ENCODE measurements around the gene ZNF689.
A peak's percentile ranks its signal among the peaks of the same experiment; 100 is the strongest.
"Not testable (repeated sequence)": the region's sequence is repeated elsewhere in the genome, so short reads cannot be mapped to it uniquely, and the experiment has no call there.

Gene ZNF689

GRCh38 chr16:30637139-30637538, 26.9 kb upstream of the ZNF689 start:
- DNase-seq (ENCODE audit: low read depth in 1 of 2, low spot score in 1 of 2): not testable (repeated sequence)

- no peak for DNase-seq (ENCODE audit: low read depth in 1 of 2, low spot score in 1 of 2)
Observed at GRCh38 chr16:30636599-30636998, 26.4 kb upstream of the ZNF689 start.

GRCh38 chr16:30633526-30633925, 23.3 kb upstream of the ZNF689 start:
- no peak for DNase-seq (ENCODE audit: low read depth in 1 of 2, low spot score in 1 of 2)

- not testable (repeated sequence) for DNase-seq (ENCODE audit: low read depth in 1 of 2, low spot score in 1 of 2)
Observed at GRCh38 chr16:30632454-30632853, 22.3 kb upstream of the ZNF689 start.

- peak; percentile 80 to 90 for DNase-seq (ENCODE audit: low read depth in 1 of 2, low spot score in 1 of 2)
Observed at GRCh38 chr16:30628628-30629540, 18.7 kb upstream of the ZNF689 start.

GRCh38 chr16:30626236-30626635, 16.0 kb upstream of the ZNF689 start:
- DNase-seq (ENCODE audit: low read depth in 1 of 2, low spot score in 1 of 2): no peak

GRCh38 chr16:30623536-30624283, 13.5 kb upstream of the ZNF689 start:
- DNase-seq (ENCODE audit: low read depth in 1 of 2, low spot score in 1 of 2): no peak

- DNase-seq (ENCODE audit: low read depth in 1 of 2, low spot score in 1 of 2): no peak
Observed at GRCh38 chr16:30622455-30623032, 12.4 kb upstream of the ZNF689 start.

- DNase-seq (ENCODE audit: low read depth in 1 of 2, low spot score in 1 of 2): no peak
Observed at GRCh38 chr16:30621765-30622164, 11.6 kb upstream of the ZNF689 start.

GRCh38 chr16:30620169-30620568, 10.0 kb upstream of the ZNF689 start:
- DNase-seq (ENCODE audit: low read depth in 1 of 2, low spot score in 1 of 2): no peak

GRCh38 chr16:30619638-30620037, 9.4 kb upstream of the ZNF689 start:
- no peak for DNase-seq (ENCODE audit: low read depth in 1 of 2, low spot score in 1 of 2)

GRCh38 chr16:30619202-30619601, 9.0 kb upstream of the ZNF689 start:
- DNase-seq (ENCODE audit: low read depth in 1 of 2, low spot score in 1 of 2): no peak

- DNase-seq (ENCODE audit: low read depth in 1 of 2, low spot score in 1 of 2): peak; percentile 27 to 39
Observed at GRCh38 chr16:30615358-30616091, 5.3 kb upstream of the ZNF689 start.

GRCh38 chr16:30609002-30609925, 925 bp downstream of the ZNF689 start:
- DNase-seq (ENCODE audit: low read depth in 1 of 2, low spot score in 1 of 2): peak; percentile 10 to 26

GRCh38 chr16:30606004-30606403, 4.2 kb downstream of the ZNF689 start:
- DNase-seq (ENCODE audit: low read depth in 1 of 2, low spot score in 1 of 2): no peak

- DNase-seq (ENCODE audit: low read depth in 1 of 2, low spot score in 1 of 2): no peak
Observed at GRCh38 chr16:30605158-30605557, 5.0 kb downstream of the ZNF689 start.

- no peak for DNase-seq (ENCODE audit: low read depth in 1 of 2, low spot score in 1 of 2)
Observed at GRCh38 chr16:30604316-30604947, 5.8 kb downstream of the ZNF689 start.

GRCh38 chr16:30603945-30604315, 6.3 kb downstream of the ZNF689 start:
- no peak for DNase-seq (ENCODE audit: low read depth in 1 of 2, low spot score in 1 of 2)

GRCh38 chr16:30602616-30603277, 7.4 kb downstream of the ZNF689 start:
- no peak for DNase-seq (ENCODE audit: low read depth in 1 of 2, low spot score in 1 of 2)

All from stimulated activated CD4-positive, alpha-beta T cell treated with anti-CD3 and anti-CD28 coated beads, Interleukin-15, amount 100 ng/mL, for 1 hour (primary cell).